Occipital lobe (tissue), 2 donors: Measurements from ENCODE around the gene SBK1. TPM values are rescaled to one million over a fixed set of nuclear protein-coding genes. Genes with fewer than 3 reads are reported as not detected.
A peak's percentile ranks its signal among the peaks of the same experiment; 100 is the strongest.
"Not testable (repeated sequence)": the region's sequence is repeated elsewhere in the genome, so short reads cannot be mapped to it uniquely, and the experiment has no call there.

ENCODE experiments used
- DNase-seq: peaks from one replicate; lab custom pipeline; 2025; lab: John Stamatoyannopoulos, UW
- total RNA-seq: library from RNA; depleted of rRNA; stranded (reverse); fragments of >200 nt; gene quantifications from one replicate; pipeline ENCODE4 v1.2.3, GENCODE V29; 2014

The SBK1 gene
- total RNA-seq, 1 donor from 2014 or later, result 19.5 TPM

GRCh38 chr16:28308794-28309584, 16.7 kb downstream of the SBK1 start:
- no peak for DNase-seq

DNA sequence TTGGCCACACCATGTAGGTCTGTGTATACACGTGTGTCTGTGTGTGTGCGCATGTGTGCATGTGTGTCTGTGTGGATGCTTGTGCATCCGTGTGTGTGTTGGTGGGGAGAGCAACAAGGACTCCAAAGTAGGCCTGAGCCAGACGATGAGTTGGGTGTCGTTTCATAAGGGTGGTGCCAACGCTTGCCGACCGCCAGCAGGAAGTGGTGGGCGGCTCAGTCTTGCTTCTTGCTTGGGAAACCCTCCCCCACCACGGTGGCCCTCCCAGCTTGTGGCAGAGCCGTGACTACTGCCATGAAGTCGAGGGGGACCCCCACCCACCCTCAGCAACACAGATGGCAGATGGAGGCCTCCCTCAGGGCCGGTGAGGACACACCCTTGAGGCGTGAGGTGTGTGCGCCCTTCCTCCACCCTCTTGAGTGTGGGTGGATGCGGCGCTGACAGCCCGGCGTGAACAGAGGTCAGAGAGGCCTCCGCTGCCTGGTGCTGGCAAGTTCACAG, 17.5 kb downstream of the SBK1 start:
- peak; percentile 13 for DNase-seq

DNA sequence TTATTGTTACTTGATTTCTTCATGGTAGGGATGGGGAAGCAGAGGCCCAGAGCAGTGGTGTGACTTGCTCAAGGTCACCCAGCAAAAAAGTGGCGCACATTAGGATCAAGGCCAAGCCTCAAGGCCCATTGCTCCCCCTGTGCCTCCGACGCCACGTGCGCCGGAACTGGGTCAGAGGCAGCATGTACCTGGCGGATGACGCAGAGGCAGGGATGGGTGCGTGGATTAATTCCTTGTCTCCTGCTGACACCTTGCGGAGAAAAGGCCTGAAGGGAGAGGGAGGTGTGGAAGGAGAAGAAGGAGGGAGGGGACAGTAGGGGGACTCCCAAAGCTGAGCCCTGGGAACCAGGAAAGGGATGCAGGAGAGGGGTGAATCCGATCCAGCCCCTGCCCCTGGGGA, 18.5 kb downstream of the SBK1 start:
- DNase-seq, result no peak

DNA sequence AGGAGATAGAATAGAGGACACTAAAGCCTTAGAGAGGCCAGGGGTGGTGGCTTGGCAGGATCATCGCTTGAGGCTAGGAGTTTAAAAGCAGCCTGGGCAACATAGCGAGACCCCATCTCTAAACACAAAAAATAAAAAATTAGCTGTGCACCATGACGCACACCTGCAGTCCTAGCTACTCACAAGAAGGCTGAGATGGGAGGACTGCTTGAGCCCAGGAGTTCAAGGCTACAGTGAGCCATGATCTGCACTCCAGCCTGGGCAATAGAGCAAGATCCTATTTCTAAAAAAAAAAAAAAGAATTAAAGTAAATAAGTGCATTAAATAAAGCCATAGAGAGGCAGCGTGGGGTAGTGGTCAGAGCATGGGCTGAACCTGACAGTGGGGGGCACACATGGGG, 19.1 kb downstream of the SBK1 start:
- no peak for DNase-seq

GRCh38 chr16:28311913-28312312, 19.6 kb downstream of the SBK1 start:
- DNase-seq, result no peak

GRCh38 chr16:28312327-28312726, 20.0 kb downstream of the SBK1 start:
- no peak for DNase-seq

GRCh38 chr16:28313587-28313986, 21.3 kb downstream of the SBK1 start:
- peak; percentile 26 for DNase-seq

DNA sequence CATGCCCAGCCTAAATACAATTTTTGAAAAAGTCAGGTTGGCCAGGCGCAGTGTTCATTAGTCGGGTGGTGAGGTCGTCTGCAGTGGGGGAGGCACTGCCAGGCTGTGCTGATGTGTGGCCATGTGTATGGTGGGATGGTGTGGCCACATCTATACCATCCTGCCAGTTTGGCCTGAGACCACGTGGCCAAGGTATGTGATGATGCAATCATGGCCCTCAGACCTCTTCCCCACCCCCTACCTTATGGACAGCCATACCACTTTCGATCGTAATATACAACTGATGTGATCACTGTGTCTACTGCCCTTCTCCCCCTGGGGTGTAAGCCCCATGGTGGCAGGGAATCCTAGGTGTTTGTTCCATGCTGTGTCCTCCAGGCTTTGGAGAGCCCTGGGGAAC, 23.7 kb downstream of the SBK1 start:
- no peak for DNase-seq

DNA sequence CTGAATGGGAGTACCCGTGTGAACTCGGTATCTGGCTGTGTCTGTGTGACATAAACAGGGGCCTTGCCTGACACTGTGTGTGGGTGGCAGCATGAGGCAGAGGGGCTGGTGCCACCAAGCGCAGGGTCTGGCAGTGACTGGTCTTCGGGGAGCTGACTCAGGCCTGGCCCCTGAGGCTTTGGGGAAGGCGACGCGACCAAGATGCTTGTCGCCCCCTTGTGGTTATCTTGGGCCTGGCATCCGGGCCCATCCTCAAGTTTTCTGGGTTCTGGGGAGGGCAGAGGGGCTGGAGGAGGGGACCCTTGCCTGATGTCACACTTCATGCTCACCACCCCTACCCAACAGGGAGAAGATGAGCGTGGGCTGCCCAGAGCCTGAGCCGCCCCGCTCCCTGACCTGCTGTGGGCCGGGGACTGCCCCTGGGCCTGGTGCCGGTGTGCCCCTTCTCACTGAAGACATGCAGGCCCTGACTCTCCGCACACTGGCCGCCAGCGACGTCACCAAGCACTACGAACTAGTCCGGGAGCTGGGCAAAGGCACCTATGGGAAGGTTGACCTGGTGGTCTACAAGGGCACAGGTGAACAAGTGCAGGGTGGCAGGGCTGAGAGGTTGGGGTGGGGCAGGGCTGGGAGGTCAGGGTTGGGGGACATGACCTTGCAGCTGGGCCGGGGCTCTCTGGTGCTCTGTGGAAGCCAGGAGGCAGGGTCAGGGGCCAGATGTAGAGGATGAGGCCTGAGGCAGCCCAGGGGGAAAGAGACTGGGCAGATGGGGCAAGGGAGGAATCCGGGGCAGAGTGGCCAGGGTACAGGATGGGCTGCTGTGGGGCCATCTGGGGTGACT, 24.9 kb downstream of the SBK1 start:
- no peak for DNase-seq

DNA sequence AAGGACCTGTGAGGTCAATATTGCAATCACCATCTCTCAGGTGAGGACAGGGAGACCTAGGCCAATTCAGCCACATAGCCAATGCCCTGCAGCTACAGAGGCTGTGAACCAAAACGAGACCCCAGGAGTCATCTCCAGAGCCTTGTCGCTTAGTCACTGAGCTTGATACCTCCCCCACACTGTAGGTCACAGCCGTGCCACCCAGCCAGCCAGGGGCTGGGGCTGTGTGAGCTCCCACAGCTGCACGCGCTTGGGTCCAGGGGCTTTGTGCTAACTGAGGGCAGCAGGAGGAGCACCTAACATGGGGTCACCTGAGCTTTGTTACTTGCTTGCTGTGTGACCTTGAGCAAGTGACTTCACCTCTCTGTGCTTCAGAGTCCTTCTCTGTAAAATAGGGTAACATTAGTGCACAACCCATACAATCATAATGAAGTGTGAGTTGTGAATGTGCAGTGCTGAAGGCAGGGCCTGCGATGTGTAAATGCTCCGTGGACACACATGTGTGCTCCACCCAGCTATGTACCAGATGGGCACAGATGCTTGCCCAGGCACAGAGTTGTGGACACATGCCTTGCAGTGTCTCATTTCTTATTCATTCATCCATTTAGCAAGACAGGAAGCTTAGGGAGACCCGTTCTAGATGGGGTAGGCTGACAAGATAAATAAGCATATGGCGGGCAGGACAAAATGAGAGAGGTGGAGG, 25.9 kb downstream of the SBK1 start:
- no peak for DNase-seq

- no peak for DNase-seq
Measured at GRCh38 chr16:28319476-28320022, 27.2 kb downstream of the SBK1 start.

GRCh38 chr16:28320023-28320561, 27.8 kb downstream of the SBK1 start:
- no peak for DNase-seq

DNA sequence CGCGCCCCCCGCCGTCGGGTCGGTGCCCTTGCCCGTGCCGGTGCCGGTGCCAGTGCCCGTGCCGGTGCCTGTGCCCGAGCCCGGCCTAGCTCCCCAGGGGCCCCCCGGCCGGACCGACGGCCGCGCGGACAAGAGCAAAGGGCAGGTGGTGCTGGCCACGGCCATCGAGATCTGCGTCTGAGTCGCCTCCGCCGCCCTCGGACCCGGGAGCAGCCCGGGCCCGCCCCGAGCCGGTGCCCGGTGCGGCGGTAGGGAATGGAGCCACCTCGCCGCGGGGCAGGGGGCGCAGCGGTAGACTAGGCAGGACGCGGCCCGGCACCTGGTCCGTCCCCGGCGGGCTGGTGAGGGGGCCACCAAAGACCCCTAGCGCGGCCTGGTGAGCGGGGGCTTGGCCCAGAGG, 28.4 kb downstream of the SBK1 start:
- DNase-seq, result no peak

GRCh38 chr16:28321700-28322411, 29.5 kb downstream of the SBK1 start:
- no peak for DNase-seq

GRCh38 chr16:28324235-28324886, 32.0 kb downstream of the SBK1 start:
- no peak for DNase-seq

DNA sequence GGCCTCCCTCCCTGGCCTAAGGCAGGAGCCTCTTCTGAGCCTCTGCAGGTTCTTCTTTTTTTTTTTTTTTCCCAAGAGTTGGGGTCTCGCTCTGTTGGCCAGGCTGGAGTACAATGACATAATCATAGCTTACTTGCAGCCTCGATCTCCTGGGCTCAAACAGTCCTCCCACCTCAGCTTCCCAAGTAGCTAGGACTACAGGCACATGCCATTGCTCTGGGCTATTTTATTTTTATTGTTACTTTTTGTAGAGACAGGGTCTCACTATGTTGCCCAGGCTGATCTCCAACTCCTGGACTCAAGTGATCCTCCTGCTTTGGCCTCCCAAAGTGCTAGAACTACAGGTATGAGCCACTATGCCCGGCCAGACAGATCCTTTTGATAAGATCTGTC, 32.6 kb downstream of the SBK1 start:
- DNase-seq, result no peak

DNA sequence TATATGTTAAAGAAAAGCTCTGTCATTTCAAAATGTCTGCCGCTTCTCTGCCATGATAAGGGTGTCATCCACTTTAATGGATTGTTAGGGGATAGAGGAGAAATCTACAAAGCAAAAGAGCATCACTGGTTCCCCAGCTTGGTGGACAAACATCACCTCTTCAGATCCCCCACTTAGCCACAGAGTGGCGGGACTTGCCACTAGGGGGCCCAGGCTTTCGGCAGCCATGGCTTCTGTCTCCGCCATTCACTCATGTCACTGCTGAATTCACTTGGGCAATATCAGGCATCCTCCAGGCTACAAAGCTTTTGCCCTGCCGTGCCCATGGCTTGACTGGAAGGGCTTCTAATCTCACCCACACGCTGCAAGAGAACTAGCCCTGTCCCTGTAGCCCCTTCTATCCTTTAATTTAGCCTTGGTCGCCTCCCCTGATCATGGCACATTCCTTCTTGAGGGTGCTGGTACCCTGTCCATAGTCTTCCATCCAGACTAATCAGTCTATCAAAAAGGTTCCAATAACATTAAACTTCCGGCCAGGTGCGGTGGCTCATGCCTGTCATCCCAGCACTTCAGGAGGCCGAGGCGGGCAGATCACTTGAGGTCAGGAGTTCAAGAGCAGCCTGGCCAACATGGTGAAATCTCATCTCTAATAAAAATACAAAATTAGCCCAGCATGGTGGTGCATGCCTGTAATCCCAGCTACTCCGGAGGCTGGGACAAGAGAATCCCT, 34.7 kb downstream of the SBK1 start:
- no peak for DNase-seq

DNA sequence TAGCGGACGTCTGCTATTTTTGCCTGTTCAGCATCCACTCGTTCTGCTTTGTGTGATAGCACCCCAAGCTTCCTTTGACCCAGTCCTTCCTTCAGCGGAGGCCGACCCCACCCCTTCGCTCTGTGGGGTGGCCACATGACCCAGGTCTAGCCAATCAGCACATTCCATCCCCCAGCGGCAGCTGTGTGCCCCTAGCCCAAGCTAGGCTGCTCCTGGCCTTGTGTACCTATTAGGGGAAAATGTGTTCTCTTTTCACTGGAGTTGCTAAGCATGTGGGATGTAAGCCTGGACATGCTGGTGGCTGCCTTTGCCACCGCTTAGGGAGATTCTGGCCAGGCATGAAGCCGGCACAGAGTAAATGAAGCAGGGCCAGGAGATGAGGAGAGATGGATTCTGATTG, 37.9 kb downstream of the SBK1 start:
- DNase-seq, result not testable (repeated sequence)

- DNase-seq, result not testable (repeated sequence)
Measured at GRCh38 chr16:28330981-28331380, 38.7 kb downstream of the SBK1 start.
